Hematopoietic multipotent progenitor cell treated with erythropoietin and hydrocortisone succinate and interleukin-3 and kit ligand, for 4 days (in vitro differentiated cells): Measurements from ENCODE around the gene OVOL2.
"Not testable (repeated sequence)": the region's sequence is repeated elsewhere in the genome, so short reads cannot be mapped to it uniquely, and the experiment has no call there.

ENCODE experiments used
- DNase-seq: peaks from one replicate; pipeline ENCODE4 v3.0.0-alpha.2; 2015

OVOL2 gene

DNA sequence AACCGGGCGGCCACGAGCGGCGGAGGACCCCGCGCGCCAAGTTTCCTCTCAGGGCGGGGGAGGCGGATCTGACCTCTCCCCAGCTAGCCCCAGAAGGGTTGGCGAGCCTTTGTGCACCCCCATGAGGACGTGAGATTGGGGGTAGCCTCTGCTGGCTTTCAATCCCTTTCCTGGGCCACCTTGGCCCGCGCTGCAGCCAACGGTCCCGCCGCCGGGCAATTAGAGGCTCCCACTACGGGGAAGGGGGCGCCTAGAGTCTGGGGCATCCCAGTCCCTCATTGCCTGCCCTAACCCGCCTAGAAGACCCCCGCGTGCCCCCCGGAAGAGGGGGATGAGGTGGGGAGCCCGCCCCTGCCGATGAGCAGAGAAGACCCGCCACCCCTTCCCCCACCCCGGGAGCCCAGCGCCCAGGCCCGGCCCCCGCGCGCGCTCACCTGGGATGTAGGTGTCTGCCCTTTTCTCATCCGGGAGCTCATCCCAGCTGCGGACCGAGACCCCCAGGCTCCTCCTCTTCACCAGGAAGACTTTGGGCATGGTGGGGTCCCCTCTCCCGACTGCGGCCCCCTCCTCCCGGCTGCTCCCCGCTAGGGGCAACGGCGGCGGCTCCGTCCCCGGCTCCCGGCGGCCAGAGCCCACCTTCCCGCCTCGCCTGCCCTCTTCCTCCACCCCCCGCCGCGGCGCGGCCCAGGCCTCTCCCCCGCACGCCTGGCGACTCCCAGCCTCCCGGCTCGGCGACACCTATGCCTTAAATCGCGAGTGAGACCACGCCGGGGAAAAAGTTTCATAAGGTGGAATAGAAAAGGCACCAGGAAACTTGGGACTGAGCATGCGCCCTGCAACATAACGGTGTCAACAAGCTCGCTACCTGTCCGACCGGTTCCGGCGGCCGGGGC is at the start of gene OVOL2:
Gene OVOL2 (minus strand): TSS at position 816 of the 893 bp plus-strand sequence. CDS start 282 bp downstream, at position 534.
- DNase-seq, result peak; percentile 18

- no peak for DNase-seq
Observed at GRCh38 chr20:18103497-18103896, 45.8 kb upstream of the OVOL2 start.

GRCh38 chr20:18101125-18101810 is 43.6 kb upstream of the OVOL2 start:
- DNase-seq, result no peak

- DNase-seq, result not testable (repeated sequence)
Observed at GRCh38 chr20:18100569-18100968, 42.9 kb upstream of the OVOL2 start.

- no peak for DNase-seq
Observed at GRCh38 chr20:18094191-18094590, 36.5 kb upstream of the OVOL2 start.

GRCh38 chr20:18093388-18093787 is 35.7 kb upstream of the OVOL2 start:
- no peak for DNase-seq

DNA sequence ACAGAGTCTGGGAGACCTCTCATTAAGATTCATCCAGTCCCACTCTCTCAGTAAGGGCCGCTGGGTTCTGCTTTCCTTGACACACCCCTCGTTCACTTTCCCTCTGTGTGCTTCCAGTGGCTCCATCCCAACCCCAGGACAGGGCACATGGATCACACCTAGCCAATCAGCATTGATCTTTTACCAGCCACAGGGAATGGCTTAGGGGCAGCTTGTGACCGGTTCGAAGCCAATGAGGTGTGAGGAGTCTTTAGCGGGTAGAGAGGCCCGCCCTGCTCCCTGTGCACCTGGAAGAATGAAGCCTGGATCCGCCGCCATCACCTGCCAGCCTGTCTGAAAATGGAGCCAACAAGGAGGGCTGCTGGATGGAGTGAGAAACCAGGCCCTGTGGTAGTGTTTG is 35.2 kb upstream of the OVOL2 start:
- no peak for DNase-seq

DNA sequence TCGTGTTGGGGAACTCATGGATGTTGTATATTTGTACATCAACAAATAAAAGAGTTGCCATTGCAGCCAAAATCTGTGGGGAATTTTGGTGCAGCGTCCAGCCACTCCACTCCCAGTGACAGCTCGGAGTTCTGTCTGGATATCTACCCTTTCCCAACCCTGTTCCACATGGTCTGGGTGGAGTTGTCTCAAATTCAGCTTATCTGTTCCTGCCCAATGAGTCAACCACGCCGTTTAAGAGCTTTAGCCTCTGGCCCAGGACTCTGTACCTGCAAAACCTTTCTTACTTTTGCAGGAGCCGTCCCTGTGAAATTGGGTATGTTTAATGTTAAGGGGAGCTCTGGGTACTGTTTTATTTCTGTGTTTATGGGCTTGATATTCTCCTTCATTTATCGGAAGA is 33.9 kb upstream of the OVOL2 start:
- DNase-seq, result no peak

DNA sequence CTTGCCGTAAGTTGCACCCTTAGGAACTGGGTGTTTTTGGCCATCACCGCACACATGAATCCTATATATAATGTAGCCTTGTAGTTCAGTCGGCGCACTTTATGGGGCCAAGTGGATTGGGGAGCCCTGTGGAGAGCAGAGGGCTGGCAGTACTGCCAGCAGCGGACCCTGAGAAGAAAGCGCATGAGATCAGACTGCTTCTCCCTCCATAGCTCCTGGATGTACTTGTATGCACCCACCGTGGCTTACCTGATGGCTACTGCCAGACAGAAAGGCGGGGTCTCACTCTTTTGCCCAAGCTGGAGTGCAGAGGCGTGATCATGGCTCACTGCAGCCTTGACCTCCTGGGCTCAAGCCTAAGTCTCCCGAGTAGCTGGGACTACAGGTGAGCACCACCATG is 32.8 kb upstream of the OVOL2 start:
- DNase-seq, result no peak

DNA sequence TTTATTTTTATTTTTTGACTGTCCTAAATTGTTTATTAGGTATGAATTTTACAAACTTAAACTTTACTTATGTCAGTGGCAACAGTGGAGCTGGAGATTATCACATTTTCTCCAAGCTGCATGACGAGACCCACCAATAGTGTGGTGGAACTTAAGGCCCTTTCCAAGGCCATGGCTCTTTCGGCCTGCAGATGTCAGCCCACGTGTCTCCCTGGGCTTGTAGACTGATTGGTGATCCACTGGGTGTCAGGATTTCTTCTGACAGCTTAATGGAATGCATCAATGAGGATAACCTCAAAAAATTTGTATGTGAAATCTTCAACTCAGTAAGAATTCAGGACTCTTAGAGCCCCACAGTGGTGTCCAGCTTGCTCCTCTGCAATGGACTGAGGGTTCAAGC is 32.3 kb upstream of the OVOL2 start:
- peak; percentile 10 for DNase-seq

- DNase-seq, result not testable (repeated sequence)
Observed at GRCh38 chr20:18088841-18089240, 31.1 kb upstream of the OVOL2 start.

DNA sequence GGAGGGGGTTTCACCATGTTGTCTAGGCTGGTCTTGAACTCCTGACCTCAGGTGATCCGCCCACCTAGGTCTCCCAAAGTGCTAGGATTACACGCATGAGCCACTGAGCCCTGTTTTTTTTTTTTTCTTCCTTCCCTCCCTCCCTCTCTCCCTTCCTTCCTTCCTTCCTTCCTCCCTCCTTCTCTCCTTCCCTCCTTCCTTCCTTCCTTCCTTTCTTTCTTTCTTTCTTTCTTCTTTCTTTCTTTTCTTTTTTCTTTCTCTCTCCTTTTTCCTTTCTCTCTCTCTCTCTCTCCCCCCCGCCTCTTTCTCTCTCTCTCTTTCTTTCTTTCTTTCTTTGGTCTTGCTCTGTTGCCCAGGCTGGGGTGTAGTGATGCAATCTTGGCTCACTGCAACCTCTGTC is 30.6 kb upstream of the OVOL2 start:
- not testable (repeated sequence) for DNase-seq

GRCh38 chr20:18087054-18087453 is 29.3 kb upstream of the OVOL2 start:
- no peak for DNase-seq

DNA sequence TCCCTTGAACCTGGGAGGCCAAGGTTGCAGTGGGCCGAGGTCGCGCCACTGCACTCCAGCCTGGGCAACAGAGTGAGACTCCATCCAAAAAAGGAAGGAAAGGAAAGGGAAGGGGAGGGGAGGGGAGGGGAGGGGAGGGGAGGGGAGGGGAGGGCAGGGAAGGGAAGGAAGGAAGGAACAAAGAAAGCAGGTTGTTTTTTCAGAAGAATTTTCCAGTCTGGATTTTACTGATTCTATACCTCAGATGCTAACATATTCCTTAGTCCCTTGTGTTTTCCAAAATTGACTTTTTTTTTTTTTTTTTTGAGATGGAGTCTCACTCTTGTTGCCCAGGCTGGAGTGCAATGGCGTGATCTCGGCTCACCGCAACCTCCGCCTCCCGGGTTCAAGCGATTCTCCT is 23.1 kb upstream of the OVOL2 start:
- DNase-seq, result not testable (repeated sequence)

GRCh38 chr20:18079756-18080353 is 22.1 kb upstream of the OVOL2 start:
- DNase-seq, result no peak

DNA sequence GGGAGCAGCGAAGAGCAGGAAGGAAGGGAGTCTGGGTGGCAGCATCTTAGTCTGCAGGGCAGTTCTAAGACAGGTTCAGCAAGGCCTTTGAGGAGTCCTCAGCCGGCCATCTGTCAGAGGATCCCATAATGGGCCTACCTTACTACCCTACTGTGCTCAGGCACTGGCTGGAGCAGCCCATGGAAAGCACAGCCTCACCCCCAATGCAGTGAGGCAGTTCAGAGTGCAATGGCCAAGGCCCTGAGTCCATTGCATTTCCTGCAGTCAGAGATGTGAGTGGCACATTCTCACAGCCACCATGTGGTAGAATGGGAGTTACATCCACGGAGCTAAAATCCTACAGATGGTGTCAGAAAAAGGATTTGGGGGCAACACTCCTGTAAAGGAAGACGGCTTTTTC is 19.4 kb upstream of the OVOL2 start:
- no peak for DNase-seq

DNA sequence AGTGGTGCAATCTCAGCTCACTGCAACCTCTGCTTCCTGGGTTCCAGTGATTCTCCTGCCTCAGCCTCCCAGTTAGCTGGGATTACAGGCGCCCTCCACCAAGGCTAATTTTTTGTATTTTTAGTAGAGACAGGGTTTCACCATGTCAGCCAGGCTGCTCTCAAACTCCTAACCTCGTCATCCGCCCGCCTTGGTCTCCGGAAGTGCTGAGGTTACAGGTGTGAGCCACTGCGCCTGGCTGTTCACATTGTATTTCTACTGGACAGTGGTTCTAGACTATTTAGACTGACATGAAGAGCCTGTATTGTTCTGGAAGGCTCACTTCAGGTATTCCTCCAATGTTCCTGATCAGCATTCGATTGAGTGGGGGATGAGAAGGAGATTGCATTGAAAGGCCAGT is 14.8 kb upstream of the OVOL2 start:
- DNase-seq, result no peak

DNA sequence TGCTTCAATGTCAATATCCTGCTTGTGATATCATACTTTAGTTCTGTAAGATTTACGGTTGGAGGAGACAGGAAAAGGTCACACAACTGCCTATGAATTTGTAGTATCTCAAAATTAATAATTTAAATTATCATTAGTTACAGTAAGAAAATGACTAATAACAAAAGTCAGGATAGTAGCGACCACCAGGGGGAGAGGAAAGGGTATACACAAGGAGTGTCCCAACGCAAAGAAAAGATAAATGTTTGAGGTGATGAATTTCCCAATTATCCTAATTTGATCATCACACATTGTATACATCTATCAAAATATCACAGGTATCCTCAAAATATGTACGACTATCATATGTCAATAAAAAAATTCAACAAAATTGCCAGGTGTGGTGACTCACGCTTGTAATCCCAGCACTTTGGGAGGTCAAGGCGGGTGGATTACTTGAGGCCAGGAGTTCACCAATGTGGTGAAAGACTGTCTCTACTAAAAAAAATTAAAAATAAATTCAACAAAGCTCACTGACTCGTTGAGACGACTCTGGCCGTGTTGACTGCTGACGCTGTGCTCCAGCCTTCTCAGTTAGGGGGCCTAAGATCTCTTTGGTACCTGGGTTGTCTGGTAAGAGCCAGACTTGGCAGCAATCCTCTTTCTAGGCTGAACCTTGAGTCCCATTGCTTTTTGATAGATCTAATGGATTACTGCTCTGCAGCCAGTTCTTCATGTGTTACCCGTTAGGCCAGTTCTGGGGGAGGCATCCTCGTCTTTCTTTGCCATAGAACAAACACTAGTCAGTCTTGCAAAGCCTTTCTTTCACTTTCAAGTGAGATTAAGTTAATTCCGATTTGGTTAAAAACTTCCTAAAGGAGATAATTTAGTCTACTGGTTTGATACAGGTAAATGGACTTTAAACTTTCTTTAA is 9.0 kb upstream of the OVOL2 start:
- DNase-seq, result peak; percentile 26

DNA sequence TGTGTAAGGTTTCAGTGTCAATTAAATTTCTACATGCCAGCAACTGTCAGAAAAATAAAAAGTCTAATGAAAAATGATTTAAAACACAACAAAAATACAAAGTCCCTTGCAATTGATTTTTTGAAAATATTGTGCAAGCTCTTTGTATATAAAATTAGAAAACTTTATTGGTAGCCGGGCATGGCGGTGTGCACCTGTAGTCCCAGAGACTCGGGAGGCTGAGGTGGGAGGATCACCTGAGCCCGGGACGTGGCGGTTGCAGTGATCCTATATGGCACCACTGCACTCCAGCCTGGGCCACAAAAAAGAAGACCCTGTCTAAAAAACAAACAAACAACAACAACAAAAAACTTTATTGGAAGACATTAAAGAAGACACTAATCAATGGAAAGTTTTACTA is 6.0 kb upstream of the OVOL2 start:
- DNase-seq, result no peak

DNA sequence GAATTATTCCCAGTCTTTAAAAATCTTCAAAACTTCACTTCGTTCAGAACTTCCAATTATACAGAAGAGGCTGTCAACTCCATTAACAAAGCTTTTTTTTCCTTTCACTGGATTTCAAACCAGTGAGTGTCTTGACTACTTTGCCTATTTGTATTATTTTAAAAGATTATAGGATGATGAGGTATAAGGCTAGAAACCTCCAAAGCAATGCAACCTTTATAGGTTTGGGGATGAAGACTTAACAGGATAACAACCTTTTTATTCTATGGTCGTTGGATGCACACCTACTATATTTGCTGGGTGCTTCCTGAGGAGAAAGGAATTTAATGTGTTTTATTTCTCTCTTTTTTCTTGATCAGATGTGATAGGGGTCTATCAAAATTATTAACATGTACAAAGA is 1.9 kb upstream of the OVOL2 start:
- no peak for DNase-seq

- peak; percentile 12 for DNase-seq
Observed at GRCh38 chr20:18058661-18059467, 1.1 kb upstream of the OVOL2 start.

GRCh38 chr20:18057994-18058349 is 256 bp upstream of the OVOL2 start:
- DNase-seq, result no peak
